ENCODE results near the gene FRAS1.

GRCh38 chr4:78095081-78095480, 38.0 kb downstream of the FRAS1 start:
- no peak for TF ChIP-seq CTCF (IDR thresholded peaks at IDR 0.05)
- TF ChIP-seq REST (IDR thresholded peaks at IDR 0.05; ENCODE audit: insufficient read depth in 1 of 2, low read depth in 2 of 2, low read length in 1 of 2), result no peak

All from Panc1 (cell line).